Stimulated activated CD8-positive, alpha-beta memory T cell treated with anti-CD3 and anti-CD28 coated beads, Interleukin-4, amount 100 ng/mL, for 1 hour (primary cell): ENCODE results near the gene MRM3.
"Not testable (repeated sequence)": the region's sequence is repeated elsewhere in the genome, so short reads cannot be mapped to it uniquely, and the experiment has no call there.

Experiments used
- DNase-seq, 2 donors: peaks; one replicate each; pipeline ENCODE4 v3.0.0-alpha.2; 2020; ENCODE audit warnings: low read depth in 2 of 2, low spot score in 1 of 2

The MRM3 gene

DNA sequence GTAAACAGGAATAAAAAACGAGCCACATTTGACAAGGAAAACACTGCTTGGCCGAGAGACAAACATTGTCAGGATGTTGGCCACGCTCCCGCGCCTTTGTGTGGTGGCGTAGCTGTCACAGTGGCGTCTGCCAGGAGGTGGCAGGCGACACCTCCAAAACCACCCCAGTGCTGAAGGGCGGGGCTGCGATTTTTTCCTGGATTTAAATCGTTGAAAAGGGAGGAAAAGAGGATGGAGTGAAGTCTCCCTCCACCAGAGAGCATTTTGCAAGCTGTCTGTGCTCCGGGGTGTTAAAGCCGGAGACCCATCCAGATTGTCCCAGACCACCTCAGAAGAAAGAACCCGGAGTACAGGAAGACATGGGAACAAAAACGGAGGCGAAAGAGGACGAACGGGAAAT, 12.7 kb downstream of the MRM3 start:
- no peak for DNase-seq

GRCh38 chr17:795276-795675, 13.1 kb downstream of the MRM3 start:
- DNase-seq = no peak

GRCh38 chr17:795721-796120, 13.6 kb downstream of the MRM3 start:
- DNase-seq = no peak

DNA sequence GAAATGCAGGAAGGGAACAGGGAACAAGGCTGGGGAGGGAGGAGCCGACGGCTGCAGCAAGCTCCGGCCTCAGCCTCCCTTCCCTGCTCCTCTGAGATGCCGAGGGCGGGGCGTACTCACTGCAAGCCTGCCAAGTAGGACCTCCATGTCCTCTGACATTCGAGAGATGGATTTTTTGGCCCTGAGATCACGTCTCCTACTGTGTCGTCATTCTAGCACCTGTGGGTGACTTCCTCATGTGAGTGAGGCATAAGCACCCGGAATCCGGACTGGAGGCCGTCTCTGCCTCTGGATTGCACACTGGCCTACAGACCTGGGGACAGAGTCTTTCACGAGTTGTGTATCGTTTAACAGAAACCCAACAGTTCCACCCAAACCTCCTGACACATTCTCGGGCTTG, 14.5 kb downstream of the MRM3 start:
- DNase-seq = no peak

- DNase-seq = no peak
These were observed 15.2 kb downstream of the MRM3 start for GRCh38 chr17:797236-797840.

GRCh38 chr17:798246-798645, 16.1 kb downstream of the MRM3 start:
- no peak for DNase-seq

- no peak for DNase-seq
These were observed 17.1 kb downstream of the MRM3 start for GRCh38 chr17:799261-799660.

- no peak for DNase-seq
These were observed 18.5 kb downstream of the MRM3 start for GRCh38 chr17:800446-801242.

DNA sequence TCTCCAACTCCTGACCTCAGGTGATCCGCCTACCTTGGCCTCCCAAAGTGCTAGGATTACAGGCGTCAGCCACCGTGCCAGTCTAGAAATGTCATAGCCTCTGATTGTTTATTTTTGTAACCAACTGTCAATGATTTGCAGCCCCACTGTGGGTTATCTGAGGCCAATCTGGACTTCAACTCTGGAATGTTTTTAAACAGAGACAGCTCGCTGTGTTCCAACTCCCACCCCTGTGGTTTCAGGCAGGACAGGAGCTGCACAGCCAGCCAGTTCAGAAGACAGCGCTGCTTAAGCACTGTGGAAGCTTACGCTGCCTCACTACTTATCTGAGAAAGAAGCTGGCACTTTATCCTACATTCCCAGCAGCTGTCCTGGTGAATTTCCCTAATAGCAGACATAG, 19.5 kb downstream of the MRM3 start:
- no peak for DNase-seq

DNA sequence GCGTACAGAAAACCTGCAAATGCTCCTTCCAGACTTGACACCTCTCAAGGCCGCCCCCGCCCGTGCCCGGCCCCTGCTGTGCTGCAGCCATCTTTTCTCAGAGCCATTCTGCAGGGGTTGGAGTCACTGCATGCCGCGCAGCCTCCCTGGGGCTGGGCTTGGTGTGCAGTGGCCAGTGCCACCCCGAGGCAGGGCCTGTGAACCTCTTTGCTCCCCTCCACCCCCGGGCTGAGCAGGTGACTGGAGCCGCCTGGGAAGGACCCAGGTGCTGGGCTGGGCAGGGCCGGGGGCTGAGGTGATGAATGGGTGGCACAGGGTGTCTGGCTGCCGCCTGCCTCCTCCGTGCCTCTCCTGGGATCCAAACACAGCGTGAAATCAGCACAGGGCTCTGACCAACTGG, 20.3 kb downstream of the MRM3 start:
- no peak for DNase-seq

GRCh38 chr17:802901-803881, 21.0 kb downstream of the MRM3 start:
- DNase-seq = no peak

DNA sequence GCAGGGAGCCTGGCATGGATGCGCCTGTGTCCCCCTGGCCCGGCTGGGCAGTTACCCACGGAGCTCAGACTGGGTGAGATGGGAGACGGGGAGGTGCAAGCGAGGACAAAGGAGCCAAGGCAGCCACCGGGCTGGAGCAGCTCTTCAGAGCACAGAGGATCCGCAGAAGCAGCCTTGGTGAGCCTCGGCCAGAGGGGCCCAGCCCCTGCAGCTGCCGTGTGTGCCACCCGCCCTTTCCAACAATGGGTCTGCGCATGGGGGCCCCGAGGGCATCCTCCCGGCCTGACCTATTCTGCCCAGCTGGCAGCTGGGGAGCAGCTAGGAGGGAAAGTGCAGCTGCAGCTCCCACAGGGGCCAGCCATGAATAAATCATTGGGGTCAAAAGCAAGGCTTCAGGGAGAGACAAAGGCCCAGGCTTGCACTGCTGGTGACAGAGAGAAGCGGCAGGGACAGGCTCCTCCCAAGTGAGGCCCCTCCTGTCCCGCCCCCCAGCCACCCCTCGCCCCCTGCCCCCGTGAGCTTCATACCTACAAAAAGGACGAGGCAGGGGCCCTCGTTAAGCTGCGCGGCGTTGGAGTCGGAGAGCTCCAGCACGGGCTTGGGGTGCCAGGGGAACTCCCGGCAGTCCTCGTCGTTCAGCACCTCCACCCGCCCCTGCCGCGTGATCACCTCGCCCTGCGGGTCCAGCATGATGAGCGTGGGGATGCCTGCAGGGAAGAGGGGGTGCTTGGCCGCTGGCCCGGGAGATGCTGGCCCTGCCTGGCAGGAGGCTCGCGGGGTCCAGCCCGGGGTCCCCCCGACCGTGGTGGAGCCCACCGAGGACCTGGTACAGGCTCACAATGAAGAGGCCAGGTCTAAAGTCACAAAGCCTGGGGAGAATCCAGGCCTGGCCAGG, 22.6 kb downstream of the MRM3 start:
- no peak for DNase-seq

- DNase-seq = not testable (repeated sequence)
These were observed 23.7 kb downstream of the MRM3 start for GRCh38 chr17:805886-806285.

GRCh38 chr17:806346-806745, 24.2 kb downstream of the MRM3 start:
- DNase-seq = no peak

GRCh38 chr17:806781-807522, 24.8 kb downstream of the MRM3 start:
- no peak for DNase-seq

DNA sequence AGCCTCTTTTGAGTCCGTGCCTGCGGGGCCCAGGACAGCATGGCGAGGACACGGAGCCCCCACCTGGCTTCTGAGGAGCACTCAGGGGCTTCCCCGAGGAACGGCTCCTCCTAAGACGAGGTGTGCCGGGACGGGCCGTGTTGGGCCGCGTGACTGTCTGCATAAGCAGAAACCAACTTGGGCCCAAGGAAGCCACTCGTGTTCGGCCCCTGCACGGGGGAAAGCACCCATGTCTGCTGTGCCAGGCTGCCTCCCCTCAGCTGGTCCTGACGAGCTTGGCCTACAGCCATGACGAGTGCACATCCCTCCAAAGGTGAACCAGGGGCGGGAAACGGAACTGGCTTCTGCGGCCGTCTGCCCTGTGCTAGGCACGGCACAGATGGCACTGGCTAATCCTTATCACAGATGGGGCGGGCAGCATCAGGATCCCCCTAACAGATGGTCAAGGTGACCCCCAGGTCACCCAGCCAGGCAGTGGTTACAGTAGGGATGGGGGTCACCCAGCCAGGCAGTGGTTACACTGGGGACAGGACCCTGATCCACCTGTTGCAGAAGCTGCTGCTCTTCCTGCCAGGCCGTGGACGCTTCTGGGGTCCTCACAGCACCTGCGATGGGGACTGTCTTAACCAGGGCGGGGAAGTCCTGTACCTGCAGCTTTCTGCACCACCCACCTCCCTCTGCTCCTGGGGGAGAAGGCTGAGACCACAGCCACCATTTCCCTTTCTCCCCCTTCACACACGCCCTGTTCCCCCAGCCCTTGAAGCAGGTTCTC, 25.6 kb downstream of the MRM3 start:
- DNase-seq = no peak

- no peak for DNase-seq
These were observed 29.1 kb downstream of the MRM3 start for GRCh38 chr17:811051-811784.

DNA sequence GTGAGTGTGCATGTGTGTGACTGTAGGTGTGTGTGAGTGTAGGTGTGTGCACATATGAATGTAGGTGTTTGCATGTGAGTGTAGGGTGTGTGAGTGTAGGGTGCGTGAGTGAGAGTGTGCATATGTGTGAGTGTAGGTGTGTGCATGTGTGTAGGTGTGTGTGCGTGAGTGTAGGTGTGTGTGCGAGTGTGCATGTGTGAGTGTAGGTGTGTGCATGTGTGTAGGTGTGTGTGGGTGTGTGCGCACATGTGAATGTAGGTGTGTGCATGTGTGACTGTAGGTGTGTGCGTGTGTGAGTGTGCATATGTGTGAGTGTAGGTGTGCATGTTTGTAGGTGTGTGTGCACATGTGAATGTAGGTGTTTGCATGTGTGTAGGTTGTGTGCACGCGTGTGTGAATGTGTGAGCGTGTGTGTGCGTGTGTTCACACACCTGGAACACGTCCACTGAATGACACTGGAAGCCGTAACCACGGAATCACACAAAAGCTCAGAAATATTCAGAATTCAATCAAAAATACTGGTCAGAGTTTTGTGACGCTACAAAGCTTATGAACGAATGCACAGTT, 30.6 kb downstream of the MRM3 start:
- no peak for DNase-seq
